Activated naive CD4-positive, alpha-beta T cell treated with anti-CD3 and anti-CD28 coated beads for 36 hours (primary cell): Measurements from ENCODE around the gene ARL8A. TPM values are rescaled to one million over a fixed set of nuclear protein-coding genes. Genes with fewer than 3 reads are reported as not detected.

ENCODE experiments used
- CTCF ChIA-PET: fragments of 350-600 bp; sonication (Branson Sonifier 250); formaldehyde crosslinking; loops from one replicate; lab custom pipeline; 2021; ENCODE audit warnings: antibody characterized with exemption; lab: Charles Lee
- DNase-seq: peaks from one replicate; pipeline ENCODE4 v3.0.0-alpha.2; 2020
- H3K27ac Mint-ChIP-seq: one replicate; pipeline ENCODE4 v1.8.0; 2021; ENCODE audit warnings: mild to moderate bottlenecking, mixed read lengths
- H3K27me3 Mint-ChIP-seq: one replicate; pipeline ENCODE4 v1.8.0; 2021; ENCODE audit warnings: low read depth, mixed read lengths
- H3K36me3 Mint-ChIP-seq: one replicate; pipeline ENCODE4 v1.8.0; 2021; ENCODE audit warnings: low read depth, mixed read lengths
- H3K4me1 Mint-ChIP-seq: one replicate; pipeline ENCODE4 v1.8.0; 2021; ENCODE audit warnings: low read depth, mixed read lengths
- H3K4me3 Mint-ChIP-seq: one replicate; pipeline ENCODE4 v1.8.0; 2021; ENCODE audit warnings: mild to moderate bottlenecking, moderate library complexity, mixed read lengths
- H3K9me3 Mint-ChIP-seq: one replicate; pipeline ENCODE4 v1.8.0; 2021; ENCODE audit warnings: mixed read lengths
- intact Hi-C: fragments of 100-400 bp; cut with micrococcal nuclease; formaldehyde crosslinking; loops from one replicate; pipeline ENCODE4 v1.15.1; 2023
- total RNA-seq, 2 experiments: library from RNA; stranded (reverse); gene quantifications; one replicate each; pipeline ENCODE4 v1.2.3, GENCODE V29; 2021

The ARL8A gene
- total RNA-seq, 2 experiments from 2014 or later = 28.1 to 30.6 TPM

DNA sequence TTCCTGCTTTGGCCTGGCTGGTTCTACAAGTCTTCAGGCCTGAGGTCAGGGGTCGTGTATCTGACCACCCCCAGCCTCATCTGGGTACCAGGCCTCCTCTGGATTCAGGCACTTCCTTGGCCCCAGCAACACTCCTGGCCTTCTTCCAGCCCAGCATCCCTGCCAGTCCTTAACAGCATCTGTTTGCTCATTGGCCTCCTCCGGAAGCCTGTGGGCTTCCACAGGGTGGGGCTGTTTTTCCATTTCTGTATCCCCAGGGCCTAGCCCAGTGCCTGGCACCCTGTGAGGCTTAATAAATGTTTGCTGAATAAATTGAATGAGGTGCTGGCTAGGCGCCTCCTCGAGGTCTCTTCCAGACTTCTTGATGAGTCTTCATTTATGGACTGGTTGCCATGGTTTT lies 43.4 kb downstream of the ARL8A start:
- intact Hi-C loops = no loop called here
- no peak overlapping the region for H3K27ac Mint-ChIP-seq
- no peaks in the 10 kb centered on the region for H3K9me3 Mint-ChIP-seq
- no peaks in the 10 kb centered on the region for H3K36me3 Mint-ChIP-seq
- H3K4me1 Mint-ChIP-seq = no peaks in the 10 kb centered on the region
- no peak for DNase-seq
- no peaks in the 10 kb centered on the region for H3K27me3 Mint-ChIP-seq
- H3K4me3 Mint-ChIP-seq = no peak overlapping the region
- CTCF ChIA-PET = interaction anchor here (1.8 kb wide), 1 partner anchor 34 kb away, joined by 6 read pairs; no protein-coding TSS in a partner anchor

DNA sequence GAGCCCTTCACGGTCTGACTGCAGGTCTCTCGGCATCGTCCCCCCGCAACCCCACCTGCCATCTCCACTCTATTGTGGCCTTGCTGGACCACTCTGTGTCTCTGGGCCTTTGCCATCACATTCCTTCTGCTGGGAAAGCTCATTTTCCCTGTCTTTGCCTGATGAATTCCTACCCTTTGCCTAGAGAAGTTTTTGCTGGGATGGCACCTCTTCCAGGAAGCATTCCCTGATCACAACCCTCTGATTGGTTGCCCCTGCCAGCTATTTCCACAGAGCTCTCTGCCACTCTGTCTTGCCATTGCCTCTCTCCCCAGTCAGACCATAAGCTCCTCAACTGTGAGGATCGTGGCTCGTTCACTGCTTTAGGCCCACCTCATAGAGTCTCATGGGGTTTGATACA lies 50.7 kb downstream of the ARL8A start:
- Mint-ChIP-seq H3K4me3 (no peak overlapping the region), H3K4me1 (no peaks in the 10 kb centered on the region), H3K9me3 (no peaks in the 10 kb centered on the region), H3K27me3 (no peaks in the 10 kb centered on the region), H3K36me3 (no peaks in the 10 kb centered on the region), H3K27ac (no peak overlapping the region)
- intact Hi-C loops = no loop called here
- CTCF ChIA-PET = interaction anchor here (2.2 kb wide), 1 partner anchor 94 kb away, joined by 4 read pairs; no protein-coding TSS in a partner anchor
- no peak for DNase-seq

DNA sequence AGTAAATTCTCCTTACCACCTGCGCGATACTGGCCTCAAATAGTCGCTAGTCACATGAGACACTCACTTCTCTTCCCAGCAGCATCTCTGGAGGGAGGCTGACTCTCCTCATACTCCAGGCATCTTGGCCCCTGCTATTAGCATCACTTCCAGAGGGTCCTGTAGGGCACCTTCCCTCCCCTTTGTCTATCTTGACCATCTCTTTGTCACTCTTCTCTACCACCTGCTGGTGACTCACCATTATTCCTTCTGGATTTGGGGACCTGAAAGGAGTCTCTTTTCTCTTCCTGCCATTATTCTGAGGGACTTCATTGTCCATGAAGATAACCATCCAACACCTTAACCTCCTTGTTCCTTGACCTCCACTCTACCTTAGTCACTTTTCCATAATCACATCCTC lies 53.5 kb downstream of the ARL8A start:
- Mint-ChIP-seq H3K9me3 (no peaks in the 10 kb centered on the region), H3K27me3 (no peaks in the 10 kb centered on the region), H3K27ac (no peak overlapping the region), H3K36me3 (no peaks in the 10 kb centered on the region), H3K4me1 (no peaks in the 10 kb centered on the region), H3K4me3 (no peak overlapping the region)
- no peak for DNase-seq
- intact Hi-C loops = no loop called here
- CTCF ChIA-PET = interaction anchor here (0.6 kb wide), 1 partner anchor 1127 kb away, joined by 4 read pairs; no protein-coding TSS in a partner anchor

DNA sequence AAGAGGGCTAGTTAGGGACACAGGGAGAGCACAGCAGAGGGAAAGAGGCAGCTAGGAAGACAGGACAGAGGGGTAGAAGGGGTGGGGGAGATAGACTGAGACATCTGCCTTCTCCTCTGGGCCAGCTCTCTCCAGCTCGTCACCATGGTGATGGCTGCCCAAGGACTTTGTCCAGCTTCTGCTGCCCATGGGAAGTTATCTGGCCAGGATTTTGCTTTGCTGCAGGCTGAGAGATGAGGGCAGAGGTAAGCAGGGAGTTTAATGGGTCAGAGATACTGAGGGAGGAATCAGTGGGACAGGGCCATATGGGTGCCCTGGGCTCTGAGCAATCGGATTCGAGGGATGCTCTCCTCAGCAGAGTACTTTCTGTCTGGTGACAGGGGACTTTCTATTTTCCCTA lies 56.3 kb downstream of the ARL8A start:
- Mint-ChIP-seq H3K27me3 (no peaks in the 10 kb centered on the region), H3K4me3 (no peak overlapping the region), H3K9me3 (no peaks in the 10 kb centered on the region), H3K4me1 (no peaks in the 10 kb centered on the region), H3K27ac (no peak overlapping the region), H3K36me3 (no peaks in the 10 kb centered on the region)
- intact Hi-C loops = no loop called here
- DNase-seq = no peak
- CTCF ChIA-PET = no interaction called here

DNA sequence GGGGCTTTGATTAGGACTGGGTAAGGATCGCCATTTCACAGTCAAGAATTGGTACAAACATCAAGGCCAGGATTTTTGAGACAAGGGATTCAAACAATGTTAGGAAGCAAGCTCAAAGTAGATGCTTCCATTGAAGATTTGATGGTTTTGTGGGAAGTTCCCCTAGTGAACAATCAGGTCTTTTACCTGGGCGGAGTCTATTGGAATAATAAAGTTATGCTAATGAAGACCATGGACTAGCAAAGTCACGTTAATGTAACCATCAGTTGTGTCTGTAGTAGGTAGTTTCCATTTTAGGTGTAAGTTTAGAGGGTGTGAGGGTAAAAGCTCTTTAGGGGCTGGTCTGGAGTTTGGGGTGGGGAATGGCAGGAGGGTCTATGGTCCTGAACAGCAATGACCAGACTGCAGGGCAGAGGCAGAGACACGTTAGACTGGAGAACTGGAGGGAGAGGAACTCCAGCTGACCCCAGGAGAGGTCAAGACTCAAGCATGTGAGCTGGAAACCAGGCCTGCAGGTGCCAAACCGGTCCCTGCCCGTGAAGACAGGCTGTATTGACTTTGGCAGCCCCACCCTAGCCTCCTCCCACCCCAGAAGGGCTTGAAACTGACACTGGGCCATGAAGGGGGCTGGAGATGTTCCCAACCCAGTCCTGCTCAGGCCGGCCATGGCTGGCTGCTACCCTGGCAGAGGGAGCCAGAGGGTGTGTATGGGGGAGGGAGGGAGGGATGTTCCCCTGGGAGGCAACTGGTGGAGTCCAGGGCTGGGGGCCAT lies 57.8 kb downstream of the ARL8A start:
- Mint-ChIP-seq H3K36me3 (no peaks in the 10 kb centered on the region), H3K9me3 (no peaks in the 10 kb centered on the region), H3K27me3 (no peaks in the 10 kb centered on the region), H3K4me3 (no peak overlapping the region), H3K4me1 (no peaks in the 10 kb centered on the region), H3K27ac (no peak overlapping the region)
- no peak for DNase-seq
- CTCF ChIA-PET = no interaction called here
- intact Hi-C loops = no loop called here

DNA sequence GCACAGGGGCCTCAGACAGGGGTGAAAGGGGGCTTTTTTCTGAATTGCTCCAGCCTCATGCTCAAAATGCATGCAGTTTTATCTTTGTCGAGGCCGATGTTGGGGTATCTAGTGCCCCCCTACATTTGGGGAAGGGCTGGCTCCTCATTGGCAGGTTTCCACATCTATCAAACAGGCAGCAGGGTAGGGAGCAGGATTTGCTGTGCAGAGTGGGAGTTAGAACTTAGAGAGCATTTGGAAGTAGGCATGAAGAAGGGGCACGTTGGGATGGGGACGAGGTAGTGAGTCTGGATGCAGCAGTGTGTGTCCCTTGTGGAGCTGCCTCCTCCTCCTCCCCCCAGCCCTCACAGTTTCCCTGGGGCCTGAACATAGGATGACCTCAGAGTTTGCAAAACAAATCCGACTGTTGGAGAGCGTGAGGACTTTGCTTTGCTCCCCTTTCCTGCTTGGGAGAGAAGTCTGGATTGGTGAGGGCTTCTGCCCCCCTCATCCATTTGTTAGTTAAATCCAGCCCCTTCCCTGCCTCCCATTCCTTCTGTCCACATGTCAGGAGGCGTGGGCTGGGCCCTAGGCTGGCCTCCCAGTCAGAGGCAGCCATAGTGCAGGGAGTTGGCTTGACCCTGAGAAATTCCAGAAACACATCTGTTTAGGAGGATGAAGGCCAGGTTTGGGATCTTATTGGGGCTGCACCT lies 58.7 kb downstream of the ARL8A start:
- CTCF ChIA-PET = no interaction called here
- intact Hi-C loops = no loop called here
- Mint-ChIP-seq H3K4me3 (no peak overlapping the region), H3K27ac (no peak overlapping the region), H3K27me3 (no peaks in the 10 kb centered on the region), H3K9me3 (no peaks in the 10 kb centered on the region), H3K36me3 (no peaks in the 10 kb centered on the region), H3K4me1 (no peaks in the 10 kb centered on the region)
- no peak for DNase-seq

DNA sequence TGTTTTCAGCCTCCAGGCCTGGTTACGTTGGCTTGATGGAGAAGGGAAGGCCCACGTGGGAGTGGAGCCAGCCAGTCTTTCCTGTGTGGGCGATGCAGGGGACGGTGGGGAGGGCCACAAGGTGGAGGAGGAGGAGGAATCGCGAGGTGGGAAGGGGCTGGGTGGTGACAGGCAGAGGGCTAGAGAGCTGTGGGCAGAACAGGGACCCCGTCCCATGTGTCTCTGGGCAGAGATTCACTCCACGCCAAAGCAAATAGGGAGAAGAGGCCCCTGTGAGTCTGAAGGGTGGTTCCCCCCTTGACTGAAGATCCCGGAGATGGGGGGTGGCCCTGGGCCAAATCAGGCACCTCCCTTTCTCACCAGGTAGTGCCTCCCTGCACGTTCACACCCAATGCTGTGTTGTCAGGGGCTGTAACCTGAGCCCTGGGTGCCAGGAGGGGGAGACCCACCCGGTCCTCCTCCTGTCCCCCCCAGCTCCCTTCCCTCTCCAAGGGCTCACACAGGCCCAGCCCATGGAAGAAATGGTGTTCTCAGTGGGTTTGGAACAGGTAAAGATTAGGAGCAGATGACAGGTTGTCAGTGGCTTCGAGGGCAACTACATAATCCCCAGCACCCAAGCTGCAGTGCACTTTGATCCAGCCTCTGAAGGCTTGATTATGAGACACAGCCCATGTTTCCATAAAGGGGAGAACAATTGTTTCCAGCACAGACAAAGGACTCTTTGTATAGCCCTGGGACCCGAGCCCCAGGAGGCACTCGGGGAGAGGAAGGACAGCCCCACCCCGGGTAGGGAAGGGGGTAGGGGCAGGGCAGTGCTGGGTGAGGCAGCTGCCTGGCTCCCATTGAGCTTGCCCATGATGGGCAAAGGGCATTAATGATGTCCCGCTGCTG lies 59.5 kb downstream of the ARL8A start:
- intact Hi-C loops = no loop called here
- Mint-ChIP-seq H3K27me3 (no peaks in the 10 kb centered on the region), H3K27ac (no peak overlapping the region), H3K4me1 (no peaks in the 10 kb centered on the region), H3K4me3 (no peak overlapping the region), H3K36me3 (no peaks in the 10 kb centered on the region), H3K9me3 (no peaks in the 10 kb centered on the region)
- no peak for DNase-seq
- CTCF ChIA-PET = no interaction called here

Other genes with a start within 250 kb of the ARL8A start
- gene LMOD1, start 198.2 kb downstream of the ARL8A start, total RNA-seq = not detected
- gene TIMM17A, start 189.2 kb downstream of the ARL8A start, total RNA-seq = 10 to 100 TPM; 52.6 to 54.4 TPM
- 10 to 100 TPM; 43.4 to 44.4 TPM for gene RNPEP, start 162.1 kb downstream of the ARL8A start, total RNA-seq
- gene ELF3, start 134.2 kb downstream of the ARL8A start, total RNA-seq = under 1 TPM; 0.27 to 0.31 TPM
- not detected for gene GPR37L1, start 21.8 kb downstream of the ARL8A start, total RNA-seq
- 100 to 1,000 TPM; 112 to 119 TPM for gene PTPN7, start 15.9 kb upstream of the ARL8A start, total RNA-seq
- under 1 TPM; 0.19 to 0.22 TPM for gene LGR6, start 49.1 kb upstream of the ARL8A start, total RNA-seq
- gene UBE2T, start 197.2 kb upstream of the ARL8A start, total RNA-seq = 100 to 1,000 TPM; 127 to 146 TPM
- 10 to 100 TPM; 11.0 to 12.4 TPM for gene PPP1R12B, start 204.0 kb upstream of the ARL8A start, total RNA-seq